Keratinocyte (primary cell): Measurements from ENCODE around the gene ADAMTS15. TPM values are rescaled to one million over a fixed set of nuclear protein-coding genes. Genes with fewer than 3 reads are reported as not detected.

Experiments
- DNase-seq: peaks from one replicate; pipeline ENCODE4 v3.0.0-alpha.2; 2011; ENCODE audit warnings: low read depth, missing footprints, low spot score
- FAIRE-seq: peaks from 2 replicates; lab custom pipeline; 2011; peaks lifted over from hg19 to GRCh38; lab: Jason Lieb, UNC
- H2AFZ ChIP-seq: 2 replicates; pipeline ENCODE4 v1.6.0; 2012; ENCODE audit warnings: low read length, control low read depth, inconsistent platforms; ENCODE audit not compliant: control insufficient read depth
- H3K27ac ChIP-seq: 2 replicates; pipeline ENCODE4 v1.5.1; 2011; ENCODE audit warnings: low read length; ENCODE audit not compliant: control insufficient read depth, insufficient read depth
- H3K27me3 ChIP-seq: 3 replicates; pipeline ENCODE4 v1.6.0; 2011; ENCODE audit warnings: low read length; ENCODE audit not compliant: control insufficient read depth, insufficient read depth; ENCODE audit errors: extremely low read depth
- H3K36me3 ChIP-seq, 2 experiments: 2 replicates in 1 of 2; 3 replicates in 1 of 2; pipeline ENCODE4 v1.5.1; 2011; ENCODE audit warnings: low read length in 2 of 2, mild to moderate bottlenecking in 1 of 2; ENCODE audit not compliant: control insufficient read depth in 2 of 2, insufficient read depth in 2 of 2; ENCODE audit errors: extremely low read depth in 1 of 2
- H3K4me1 ChIP-seq: 3 replicates; pipeline ENCODE4 v1.5.1; 2011; ENCODE audit warnings: low read length; ENCODE audit not compliant: control insufficient read depth, insufficient read depth; ENCODE audit errors: extremely low read depth
- H3K4me2 ChIP-seq: 3 replicates; pipeline ENCODE4 v1.6.0; 2011; ENCODE audit warnings: low read depth, low read length; ENCODE audit not compliant: control insufficient read depth, insufficient read depth; ENCODE audit errors: extremely low read depth
- H3K4me3 ChIP-seq, 3 experiments: fragments of 200-600 bp in 1 of 3; sonication (generic) in 1 of 3; 2 replicates in 2 of 3; 3 replicates in 1 of 3; pipeline ENCODE4 v1.5.1; 2011 to 2016; ENCODE audit warnings: low read length in 3 of 3, mild to moderate bottlenecking in 3 of 3, control low read depth in 2 of 3, inconsistent platforms in 1 of 3, low read depth in 1 of 3, mixed read lengths in 1 of 3, mixed run types in 1 of 3, moderate library complexity in 1 of 3; ENCODE audit not compliant: control insufficient read depth in 2 of 3, insufficient read depth in 2 of 3; ENCODE audit errors: extremely low read depth in 1 of 3
- H3K79me2 ChIP-seq: 2 replicates; pipeline ENCODE4 v1.6.0; 2012; ENCODE audit warnings: low read length; ENCODE audit not compliant: control insufficient read depth, insufficient read depth
- H3K9ac ChIP-seq: 3 replicates; pipeline ENCODE4 v1.6.0; 2011; ENCODE audit warnings: low read length; ENCODE audit not compliant: control insufficient read depth, insufficient read depth; ENCODE audit errors: extremely low read depth
- H3K9me1 ChIP-seq: 3 replicates; pipeline ENCODE4 v1.6.0; 2011; ENCODE audit warnings: low read length; ENCODE audit not compliant: control insufficient read depth, insufficient read depth; ENCODE audit errors: extremely low read depth
- H3K9me3 ChIP-seq: 2 replicates; pipeline ENCODE4 v1.5.1; 2012; ENCODE audit warnings: low read depth, low read length; ENCODE audit not compliant: control insufficient read depth
- H4K20me1 ChIP-seq: 3 replicates; pipeline ENCODE4 v1.6.0; 2011; ENCODE audit warnings: low read length; ENCODE audit not compliant: control insufficient read depth, insufficient read depth; ENCODE audit errors: extremely low read depth
- EZH2 ChIP-seq: IDR thresholded peaks from one replicate; pipeline ENCODE4 v1.6.1; 2012; ENCODE audit warnings: inconsistent platforms, mild to moderate bottlenecking, low read length, moderate library complexity
- dilution Hi-C: fragments of 300-500 bp; cut with MboI; formaldehyde crosslinking; loops from one replicate; pipeline ENCODE4 v1.7.0; 2020; ENCODE audit warnings: low sequenced_read_pairs; ENCODE audit not compliant: extremely low pct_ligation_motif_present
- polyA plus RNA-seq, 5 experiments: library from polyadenylated mRNA; depleted of rRNA in 3 of 5; stranded (reverse) in 3 of 5; stranded (forward) in 1 of 5; unstranded in 1 of 5; fragments of >200 nt; gene quantifications; 1 replicate in 1 of 5; 2 replicates in 3 of 5; 3 replicates in 1 of 5; pipeline versions ENCODE4 v1.2.1 to v1.2.3, GENCODE V29; 2011 to 2012; ENCODE audit warnings: missing spikeins in 2 of 5, low read depth in 1 of 5, low replicate concordance in 1 of 5
- TF ChIP-seq, protein P1 (sequence below), 3 experiments: IDR thresholded peaks in 1 of 3; conservative IDR thresholded peaks in 1 of 3; optimal IDR thresholded peaks in 1 of 3; 2 replicates in 2 of 3; 3 replicates in 1 of 3; pipeline versions ENCODE3 to v1.5.1; 2011; ENCODE audit warnings: low read length in 3 of 3, mild to moderate bottlenecking in 3 of 3, moderate library complexity in 2 of 3, control low read depth in 1 of 3, inconsistent platforms in 1 of 3; ENCODE audit not compliant: insufficient read depth in 2 of 3; ENCODE audit errors: extremely low read depth in 1 of 3

Gene ADAMTS15
- polyA plus RNA-seq, 1 donor (not counting 4 experiments of a cell fraction or from before 2014, with no cell fraction given): 0.30 TPM

DNA sequence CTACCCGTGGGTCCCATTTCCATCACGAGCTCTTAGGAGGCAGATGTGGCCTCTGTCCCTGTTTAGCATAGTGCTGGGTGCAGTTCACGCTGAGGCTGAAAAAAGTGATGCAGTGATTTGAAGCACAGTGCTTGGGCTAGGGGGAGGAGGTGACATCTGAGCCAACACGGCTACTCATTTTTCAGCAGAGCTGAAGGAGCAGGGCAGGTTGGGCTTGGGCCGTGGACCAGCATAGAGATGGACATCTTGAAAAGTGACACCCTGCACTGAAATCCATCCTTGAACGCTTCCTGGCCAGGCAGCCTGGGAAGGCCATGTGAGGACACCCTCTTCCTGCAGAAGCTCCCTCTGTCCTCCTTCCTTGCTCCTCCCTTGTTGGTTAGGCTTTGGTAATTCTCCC, 66.4 kb downstream of the ADAMTS15 start:
- FAIRE-seq: no peak

GRCh38 chr11:130515829-130516553, 67.5 kb downstream of the ADAMTS15 start:
- dilution Hi-C loops: no loop called here
- Histone ChIP-seq H3K9me1 (no peaks in the 10 kb centered on the region), H3K4me1 (no peaks in the 10 kb centered on the region), H3K4me3 (no peak overlapping the region), H3K27me3 (no peaks in the 10 kb centered on the region), H3K27ac (no peak overlapping the region), H3K36me3 (no peaks in the 10 kb centered on the region), H3K9ac (no peak overlapping the region), H2AFZ (no peak overlapping the region), H3K79me2 (no peaks in the 10 kb centered on the region), H4K20me1 (no peaks in the 10 kb centered on the region), H3K4me2 (no peak overlapping the region), H3K9me3 (no peaks in the 10 kb centered on the region)
- no peak for TF ChIP-seq EZH2
- TF ChIP-seq, protein P1, sequence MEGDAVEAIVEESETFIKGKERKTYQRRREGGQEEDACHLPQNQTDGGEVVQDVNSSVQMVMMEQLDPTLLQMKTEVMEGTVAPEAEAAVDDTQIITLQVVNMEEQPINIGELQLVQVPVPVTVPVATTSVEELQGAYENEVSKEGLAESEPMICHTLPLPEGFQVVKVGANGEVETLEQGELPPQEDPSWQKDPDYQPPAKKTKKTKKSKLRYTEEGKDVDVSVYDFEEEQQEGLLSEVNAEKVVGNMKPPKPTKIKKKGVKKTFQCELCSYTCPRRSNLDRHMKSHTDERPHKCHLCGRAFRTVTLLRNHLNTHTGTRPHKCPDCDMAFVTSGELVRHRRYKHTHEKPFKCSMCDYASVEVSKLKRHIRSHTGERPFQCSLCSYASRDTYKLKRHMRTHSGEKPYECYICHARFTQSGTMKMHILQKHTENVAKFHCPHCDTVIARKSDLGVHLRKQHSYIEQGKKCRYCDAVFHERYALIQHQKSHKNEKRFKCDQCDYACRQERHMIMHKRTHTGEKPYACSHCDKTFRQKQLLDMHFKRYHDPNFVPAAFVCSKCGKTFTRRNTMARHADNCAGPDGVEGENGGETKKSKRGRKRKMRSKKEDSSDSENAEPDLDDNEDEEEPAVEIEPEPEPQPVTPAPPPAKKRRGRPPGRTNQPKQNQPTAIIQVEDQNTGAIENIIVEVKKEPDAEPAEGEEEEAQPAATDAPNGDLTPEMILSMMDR (optimal IDR thresholded peaks at IDR 0.05 in 1 of 3, IDR thresholded peaks at IDR 0.05 in 1 of 3, conservative IDR thresholded peaks at IDR 0.05 in 1 of 3; ENCODE audit: extremely low read depth in 1 of 3, insufficient read depth in 2 of 3, low read length in 3 of 3): no peak
- DNase-seq (no peak), FAIRE-seq (no peak)

More for the DNA sequence above, 66.4 kb downstream of the ADAMTS15 start:
- Histone ChIP-seq H3K27ac (no peak overlapping the region), H3K4me2 (no peak overlapping the region), H3K27me3 (no peaks in the 10 kb centered on the region), H2AFZ (no peak overlapping the region), H4K20me1 (no peaks in the 10 kb centered on the region), H3K9me1 (no peaks in the 10 kb centered on the region), H3K4me3 (no peak overlapping the region), H3K79me2 (no peaks in the 10 kb centered on the region), H3K9me3 (no peaks in the 10 kb centered on the region), H3K36me3 (no peaks in the 10 kb centered on the region), H3K9ac (no peak overlapping the region), H3K4me1 (no peaks in the 10 kb centered on the region)
- dilution Hi-C loops: no loop called here
- no peak for DNase-seq
- TF ChIP-seq, protein P1 (optimal IDR thresholded peaks at IDR 0.05 in 1 of 3, IDR thresholded peaks at IDR 0.05 in 1 of 3, conservative IDR thresholded peaks at IDR 0.05 in 1 of 3; ENCODE audit: extremely low read depth in 1 of 3, insufficient read depth in 2 of 3, low read length in 3 of 3): no peak
- no peak for TF ChIP-seq EZH2
